HEK293 (cell line): Measurements from ENCODE around the gene ANO2.

Experiments
- CTCF ChIA-PET: fragments of 350-600 bp; formaldehyde crosslinking; extraction: SDS; loops from one replicate; lab custom pipeline; 2021; ENCODE audit warnings: antibody characterized with exemption; lab: Yijun Ruan, JAX
- POLR2A ChIA-PET: fragments of 300-600 bp; formaldehyde crosslinking; extraction: SDS; loops from one replicate; lab custom pipeline; 2020; ENCODE audit warnings: antibody characterized with exemption, inconsistent platforms; lab: Yijun Ruan, JAX
- H3K27ac ChIP-seq: fragments of 200-500 bp; sonication (Bioruptor generic); 2 replicates; pipeline ENCODE4 v1.5.1; 2014; ENCODE audit warnings: low read depth, low read length, control low read depth, inconsistent platforms; ENCODE audit errors: extremely low read depth
- H3K36me3 ChIP-seq, 2 experiments: fragments of 200-500 bp in 1 of 2; sonication (Bioruptor generic) in 1 of 2; 1 replicate in 1 of 2; 2 replicates in 1 of 2; pipeline ENCODE4 v1.5.1; 2014 to 2017; ENCODE audit warnings: inconsistent platforms in 2 of 2, low read length in 2 of 2; ENCODE audit not compliant: control insufficient read depth in 2 of 2, insufficient read depth in 1 of 2
- H3K4me1 ChIP-seq: fragments of 200-500 bp; sonication (Bioruptor generic); 2 replicates; pipeline ENCODE4 v1.5.1; 2014; ENCODE audit warnings: mild to moderate bottlenecking, low read length, inconsistent platforms; ENCODE audit not compliant: control insufficient read depth, insufficient read depth
- H3K4me3 ChIP-seq: 2 replicates; pipeline ENCODE4 v1.5.1; 2011; ENCODE audit warnings: low read depth, mild to moderate bottlenecking, control low read depth, low read length, moderate library complexity
- H3K9me3 ChIP-seq: fragments of 200-500 bp; sonication (Bioruptor generic); 2 replicates; pipeline ENCODE4 v1.5.1; 2014; ENCODE audit warnings: low read depth, low read length, inconsistent platforms; ENCODE audit not compliant: control insufficient read depth, insufficient read depth
- GLI2 ChIP-seq: fragments of 450-650 bp; formaldehyde crosslinking; IDR thresholded peaks from 2 replicates; pipeline ENCODE4; 2017; ENCODE audit warnings: missing biosample characterization, missing genetic modification characterization, low read depth, borderline replicate concordance
- RBAK ChIP-seq: fragments of 450-650 bp; formaldehyde crosslinking; IDR thresholded peaks from 2 replicates; pipeline ENCODE4 v1.5.1; 2016; ENCODE audit warnings: missing biosample characterization, missing genetic modification characterization
- YY2 ChIP-seq: fragments of 450-650 bp; formaldehyde crosslinking; IDR thresholded peaks from 2 replicates; pipeline ENCODE4 v1.5.1; 2016; ENCODE audit warnings: missing biosample characterization, missing genetic modification characterization
- ZFP37 ChIP-seq: fragments of 450-650 bp; formaldehyde crosslinking; IDR thresholded peaks from 2 replicates; pipeline ENCODE4 v1.5.1; 2016; ENCODE audit warnings: missing biosample characterization, missing genetic modification characterization
- ZNF132 ChIP-seq: fragments of 450-650 bp; formaldehyde crosslinking; IDR thresholded peaks from 2 replicates; pipeline ENCODE4 v1.5.1; 2017; ENCODE audit warnings: missing biosample characterization, missing genetic modification characterization, borderline replicate concordance
- ZNF140 ChIP-seq: fragments of 450-650 bp; formaldehyde crosslinking; IDR thresholded peaks from 2 replicates; pipeline ENCODE4 v1.5.1; 2016; ENCODE audit warnings: missing biosample characterization, missing genetic modification characterization
- ZNF155 ChIP-seq: fragments of 450-650 bp; formaldehyde crosslinking; IDR thresholded peaks from 2 replicates; pipeline ENCODE4 v1.5.1; 2016; ENCODE audit warnings: missing biosample characterization, missing genetic modification characterization
- ZNF16 ChIP-seq: fragments of 450-650 bp; formaldehyde crosslinking; IDR thresholded peaks from 2 replicates; pipeline ENCODE4 v1.5.1; 2016; ENCODE audit warnings: low read depth, missing biosample characterization, missing genetic modification characterization
- ZNF19 ChIP-seq: fragments of 450-650 bp; formaldehyde crosslinking; IDR thresholded peaks from 2 replicates; pipeline ENCODE4; 2016; ENCODE audit warnings: missing biosample characterization, missing genetic modification characterization, low read depth
- ZNF274 ChIP-seq, 2 experiments: fragments of 200-500 bp in 1 of 2; fragments of 450-650 bp in 1 of 2; sonication (Bioruptor generic) in 1 of 2; formaldehyde crosslinking in 1 of 2; IDR thresholded peaks; 2 replicates each; pipeline versions ENCODE4 v1.5.1 to v1.6.1; 2014 to 2016; ENCODE audit warnings: borderline replicate concordance in 1 of 2, inconsistent platforms in 1 of 2, low read length in 1 of 2, missing biosample characterization in 1 of 2, missing genetic modification characterization in 1 of 2
- ZNF354C ChIP-seq: fragments of 450-650 bp; formaldehyde crosslinking; IDR thresholded peaks from 2 replicates; pipeline ENCODE4 v1.5.1; 2016; ENCODE audit warnings: missing biosample characterization, missing genetic modification characterization, low read depth, borderline replicate concordance
- ZNF362 ChIP-seq: fragments of 450-650 bp; formaldehyde crosslinking; IDR thresholded peaks from 2 replicates; pipeline ENCODE4 v1.5.1; 2016; ENCODE audit warnings: missing biosample characterization, missing genetic modification characterization
- ZNF580 ChIP-seq: fragments of 450-650 bp; formaldehyde crosslinking; IDR thresholded peaks from 2 replicates; pipeline ENCODE4 v1.5.1; 2016; ENCODE audit warnings: missing biosample characterization, missing genetic modification characterization
- ZNF624 ChIP-seq: fragments of 450-650 bp; formaldehyde crosslinking; IDR thresholded peaks from 2 replicates; pipeline ENCODE4 v1.5.1; 2017; ENCODE audit warnings: missing biosample characterization, missing genetic modification characterization
- ZNF626 ChIP-seq: fragments of 450-650 bp; sonication (Bioruptor Pico); formaldehyde crosslinking; IDR thresholded peaks from 2 replicates; pipeline ENCODE4 v1.5.1; 2018; ENCODE audit warnings: missing biosample characterization, missing genetic modification characterization, inconsistent platforms
- ZNF629 ChIP-seq: fragments of 450-650 bp; formaldehyde crosslinking; IDR thresholded peaks from 2 replicates; pipeline ENCODE4 v1.5.1; 2017; ENCODE audit warnings: missing biosample characterization, missing genetic modification characterization
- ZNF658 ChIP-seq: fragments of 450-650 bp; formaldehyde crosslinking; IDR thresholded peaks from 2 replicates; pipeline ENCODE4; 2016; ENCODE audit warnings: missing biosample characterization, missing genetic modification characterization
- ZNF791 ChIP-seq: fragments of 450-650 bp; formaldehyde crosslinking; IDR thresholded peaks from 2 replicates; pipeline ENCODE4 v1.5.1; 2016; ENCODE audit warnings: missing biosample characterization, missing genetic modification characterization
- ZSCAN16 ChIP-seq: fragments of 450-650 bp; formaldehyde crosslinking; IDR thresholded peaks from 2 replicates; pipeline ENCODE4 v1.5.1; 2016; ENCODE audit warnings: missing biosample characterization, missing genetic modification characterization
- ZSCAN4 ChIP-seq: fragments of 450-650 bp; formaldehyde crosslinking; IDR thresholded peaks from 2 replicates; pipeline ENCODE4 v1.5.1; 2017; ENCODE audit warnings: missing biosample characterization, missing genetic modification characterization

The ANO2 gene

GRCh38 chr12:5514016-5514415 is 431.0 kb downstream of the ANO2 start (continued):
- TF ChIP-seq ZNF16 (tag by site-specific recombination) (no peak), ZNF132 (tag by site-specific recombination) (no peak), ZNF140 (tag by site-specific recombination) (no peak), ZNF155 (tag by site-specific recombination) (no peak), ZSCAN4 (no peak), ZNF626 (tag by site-specific recombination) (no peak), ZFP37 (no peak), YY2 (tag by site-specific recombination) (no peak)

GRCh38 chr12:5513406-5513805 is 431.7 kb downstream of the ANO2 start:
- CTCF ChIA-PET, result interaction anchor here (0.8 to 1.1 kb wide), 2 partner anchors 84 to 316 kb away, joined by 3 to 4 read pairs; no protein-coding TSS in a partner anchor
- Histone ChIP-seq H3K4me3 (no peak overlapping the region), H3K4me1 (no peaks in the 10 kb centered on the region), H3K9me3 (no peaks in the 10 kb centered on the region), H3K36me3 (no peaks in the 10 kb centered on the region)
- no peak for TF ChIP-seq ZNF624 (tag by site-specific recombination)
- no peak for TF ChIP-seq ZSCAN16 (tag by site-specific recombination)
- no peak for TF ChIP-seq ZNF629 (tag by site-specific recombination)
- TF ChIP-seq ZNF658 (tag by site-specific recombination), result no peak
- TF ChIP-seq RBAK, result no peak
- TF ChIP-seq ZNF580, result no peak
- TF ChIP-seq ZNF791 (tag by site-specific recombination), result no peak
- TF ChIP-seq ZNF362 (tag by site-specific recombination), result no peak
- no peak for TF ChIP-seq ZNF19 (tag by site-specific recombination)
- no peak for TF ChIP-seq GLI2 (tag by site-specific recombination)
- TF ChIP-seq ZNF274 (IDR thresholded peaks at IDR 0.05; ENCODE audit: low read length), result no peak
- no peak for TF ChIP-seq ZNF274 (tag by site-specific recombination; IDR thresholded peaks at IDR 0.05; ENCODE audit: borderline replicate concordance)
- no peak for TF ChIP-seq ZNF354C
- TF ChIP-seq, all 188 proteins: peak for 0
- no peak overlapping the region for H3K27ac ChIP-seq
- POLR2A ChIA-PET, result no interaction called here
